ENCODE results near the gene JAML.

JAML gene

DNA sequence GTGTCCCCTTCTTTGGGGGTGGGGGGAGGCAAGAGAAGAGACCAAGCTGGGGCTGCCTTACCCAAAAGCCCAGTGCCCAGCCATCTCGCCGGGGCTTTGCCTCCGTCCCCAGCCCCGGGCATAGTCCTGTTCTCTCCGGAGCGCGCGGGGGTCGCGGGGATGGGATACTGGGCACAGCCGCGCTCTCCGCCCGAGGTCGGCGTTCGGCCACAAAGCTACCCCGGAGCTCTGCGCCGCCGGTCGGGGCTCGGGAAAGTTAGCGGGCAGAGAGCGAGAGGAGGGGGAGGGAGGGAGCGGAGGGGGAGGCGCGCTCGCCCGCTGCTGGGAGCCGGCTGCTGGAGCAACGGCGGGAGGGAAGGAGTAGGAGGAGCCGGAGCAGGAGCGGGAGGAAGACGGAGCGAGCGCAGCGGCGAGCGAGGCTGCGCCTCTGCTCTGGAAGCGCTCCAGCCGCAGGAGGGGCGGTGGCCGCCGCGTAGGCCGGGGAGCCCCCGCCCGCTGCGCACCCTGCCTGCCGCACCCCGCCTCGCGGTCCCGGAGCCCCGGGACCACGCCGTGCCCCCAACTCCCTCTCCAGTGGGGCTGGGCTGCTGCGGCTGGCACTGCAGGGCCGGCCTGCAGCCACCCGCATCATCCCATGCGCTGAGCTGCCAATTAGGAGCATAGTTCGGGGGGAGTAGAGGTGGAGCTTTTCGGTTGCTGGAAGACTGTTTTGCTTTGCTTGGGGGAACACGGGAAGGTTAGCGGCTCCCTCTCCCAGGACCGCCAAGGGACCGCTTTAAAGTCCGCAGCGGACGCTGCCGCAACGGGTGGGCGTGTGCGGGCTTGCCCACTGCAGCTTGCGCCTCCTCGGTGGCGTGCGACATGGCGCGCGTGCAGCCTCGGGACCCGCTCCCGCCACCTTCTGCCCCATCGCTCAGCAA is 72.0 kb downstream of the JAML start, which contains the start of gene SCN4B:
Gene SCN4B, minus strand, starts transcription at position 272 of the 920 bp plus-strand sequence. Its CDS starts 150 bp downstream, at position 122.
- Mint-ChIP-seq H3K9me3 (no peaks in the 10 kb centered on the region), H3K27me3 (ENCODE audit: low read depth, poor library complexity) (peaks cover 100% of the 10 kb centered on the region), H3K4me3 (peak within 1 kb of the TSS; percentile 76), H3K36me3 (ENCODE audit: low read depth) (no peaks in the 10 kb centered on the region), H3K27ac (no peak within 1 kb of the TSS), H3K4me1 (peaks cover 36% of the 10 kb centered on the region)
- peak; percentile 84 for DNase-seq
- TF ChIP-seq, protein P1, sequence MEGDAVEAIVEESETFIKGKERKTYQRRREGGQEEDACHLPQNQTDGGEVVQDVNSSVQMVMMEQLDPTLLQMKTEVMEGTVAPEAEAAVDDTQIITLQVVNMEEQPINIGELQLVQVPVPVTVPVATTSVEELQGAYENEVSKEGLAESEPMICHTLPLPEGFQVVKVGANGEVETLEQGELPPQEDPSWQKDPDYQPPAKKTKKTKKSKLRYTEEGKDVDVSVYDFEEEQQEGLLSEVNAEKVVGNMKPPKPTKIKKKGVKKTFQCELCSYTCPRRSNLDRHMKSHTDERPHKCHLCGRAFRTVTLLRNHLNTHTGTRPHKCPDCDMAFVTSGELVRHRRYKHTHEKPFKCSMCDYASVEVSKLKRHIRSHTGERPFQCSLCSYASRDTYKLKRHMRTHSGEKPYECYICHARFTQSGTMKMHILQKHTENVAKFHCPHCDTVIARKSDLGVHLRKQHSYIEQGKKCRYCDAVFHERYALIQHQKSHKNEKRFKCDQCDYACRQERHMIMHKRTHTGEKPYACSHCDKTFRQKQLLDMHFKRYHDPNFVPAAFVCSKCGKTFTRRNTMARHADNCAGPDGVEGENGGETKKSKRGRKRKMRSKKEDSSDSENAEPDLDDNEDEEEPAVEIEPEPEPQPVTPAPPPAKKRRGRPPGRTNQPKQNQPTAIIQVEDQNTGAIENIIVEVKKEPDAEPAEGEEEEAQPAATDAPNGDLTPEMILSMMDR (IDR thresholded peaks at IDR 0.05): no peak

DNA sequence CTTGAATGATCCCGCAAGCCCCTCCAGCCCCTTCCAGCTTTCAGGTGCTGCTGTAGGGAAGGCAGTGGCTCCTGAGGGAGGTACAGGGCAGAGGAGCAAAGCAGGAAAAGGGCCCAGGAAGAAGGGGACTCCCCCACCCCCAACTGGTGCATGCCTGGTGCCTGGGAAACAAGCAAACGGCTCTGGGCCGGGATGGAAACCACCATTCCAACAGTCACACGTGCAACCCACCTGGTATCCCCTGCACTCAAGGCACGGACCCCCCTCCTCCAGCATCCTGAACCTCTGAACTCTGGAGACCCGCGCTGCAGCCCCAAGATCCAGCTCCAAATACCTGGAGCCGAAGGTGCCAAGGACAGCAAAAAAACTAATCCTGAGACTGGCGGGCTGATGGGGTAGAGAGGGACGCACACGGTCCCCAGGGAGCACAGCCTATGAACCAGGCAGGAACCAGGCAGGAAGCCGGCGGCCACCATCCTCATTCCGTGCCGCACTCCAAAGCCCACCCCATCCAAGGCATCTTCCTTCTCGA is 72.7 kb downstream of the JAML start:
- TF ChIP-seq, protein P1 (IDR thresholded peaks at IDR 0.05): no peak
- no peak overlapping the region for H3K27ac Mint-ChIP-seq
- peaks cover 100% of the 10 kb centered on the region for H3K27me3 Mint-ChIP-seq (ENCODE audit: low read depth, poor library complexity)
- H3K4me1 Mint-ChIP-seq: peaks cover 40% of the 10 kb centered on the region
- H3K9me3 Mint-ChIP-seq: no peaks in the 10 kb centered on the region
- no peaks in the 10 kb centered on the region for H3K36me3 Mint-ChIP-seq (ENCODE audit: low read depth)
- DNase-seq: no peak
- peak overlapping the region; percentile 70 for H3K4me3 Mint-ChIP-seq

DNA sequence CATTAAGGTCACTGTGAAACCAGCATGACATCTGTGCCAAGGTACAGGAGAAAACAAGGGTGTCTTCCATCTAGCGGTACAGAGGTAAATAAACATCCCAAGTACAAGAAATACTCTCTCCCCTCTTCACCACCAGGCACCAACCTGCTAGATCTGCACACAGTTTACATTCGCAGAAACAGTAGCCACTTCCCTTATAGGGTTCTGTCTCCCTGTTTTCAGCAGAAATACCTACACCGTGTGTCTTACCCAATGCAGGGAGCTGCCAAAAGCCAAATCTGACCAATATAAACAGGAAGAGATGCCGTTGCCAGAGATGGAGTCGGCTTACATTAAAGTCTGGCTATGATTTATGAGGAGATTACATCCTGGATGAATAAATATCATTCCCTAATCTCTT is 73.4 kb downstream of the JAML start:
- Mint-ChIP-seq H3K4me1 (peaks cover 36% of the 10 kb centered on the region), H3K4me3 (peak overlapping the region; percentile 48), H3K36me3 (ENCODE audit: low read depth) (no peaks in the 10 kb centered on the region), H3K9me3 (no peaks in the 10 kb centered on the region), H3K27me3 (ENCODE audit: low read depth, poor library complexity) (peaks cover 100% of the 10 kb centered on the region), H3K27ac (no peak overlapping the region)
- TF ChIP-seq, protein P1 (IDR thresholded peaks at IDR 0.05): no peak
- DNase-seq: no peak

DNA sequence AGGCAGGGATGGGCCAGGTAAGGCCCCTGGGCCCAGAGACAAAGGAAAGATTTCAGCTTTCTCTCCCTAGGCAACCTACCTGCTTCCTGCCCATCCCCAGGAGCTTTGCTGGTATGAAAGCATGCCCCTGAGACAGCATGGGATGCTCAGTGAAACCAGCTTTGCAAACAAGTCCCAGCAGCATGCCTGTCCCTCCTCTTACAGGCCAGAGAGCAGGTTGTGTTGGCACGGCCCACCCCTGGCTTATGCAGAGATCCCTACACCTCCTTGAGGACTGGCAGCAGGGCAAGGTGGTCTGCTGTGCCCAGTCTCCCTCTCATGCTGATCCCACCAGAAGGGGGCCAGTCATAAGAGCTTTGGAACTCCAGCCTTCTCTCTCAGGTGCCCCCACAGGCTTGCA is 75.3 kb downstream of the JAML start:
- H3K4me1 Mint-ChIP-seq: peaks cover 23% of the 10 kb centered on the region

DNA sequence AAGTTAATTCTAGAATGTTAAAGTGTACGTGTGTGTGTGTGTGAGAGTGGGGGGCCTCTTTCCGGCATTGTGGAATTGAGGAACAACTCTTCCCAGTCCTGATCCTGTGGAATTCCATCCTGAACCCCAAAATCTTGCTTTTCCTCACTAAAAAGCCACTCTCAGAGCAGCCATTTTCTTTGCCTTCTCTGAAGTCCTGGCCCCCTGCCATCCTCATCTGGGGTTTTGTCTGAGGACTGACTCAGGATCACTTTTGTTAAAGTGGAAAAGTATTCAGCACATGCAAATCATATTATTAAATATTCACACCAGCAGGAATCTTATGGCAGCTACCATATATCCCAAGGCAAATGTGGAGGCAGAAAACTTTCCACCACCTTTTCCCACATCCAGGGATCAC is 76.0 kb downstream of the JAML start:
- Mint-ChIP-seq H3K27me3 (ENCODE audit: low read depth, poor library complexity) (peaks cover 100% of the 10 kb centered on the region), H3K9me3 (no peaks in the 10 kb centered on the region), H3K4me1 (peaks cover 16% of the 10 kb centered on the region), H3K36me3 (ENCODE audit: low read depth) (no peaks in the 10 kb centered on the region), H3K4me3 (no peak overlapping the region), H3K27ac (no peak overlapping the region)
- DNase-seq: no peak
- TF ChIP-seq, protein P1 (IDR thresholded peaks at IDR 0.05): no peak

More for the DNA sequence above, 75.3 kb downstream of the JAML start:
- DNase-seq: no peak
- Mint-ChIP-seq H3K27ac (no peak overlapping the region), H3K4me3 (no peak overlapping the region), H3K27me3 (ENCODE audit: low read depth, poor library complexity) (peaks cover 100% of the 10 kb centered on the region), H3K9me3 (no peaks in the 10 kb centered on the region), H3K36me3 (ENCODE audit: low read depth) (no peaks in the 10 kb centered on the region)
- TF ChIP-seq, protein P1 (IDR thresholded peaks at IDR 0.05): no peak
